C4-2B (cell line): Measurements from ENCODE around the gene RABGAP1.

ENCODE experiments used
- ZFX ChIP-seq: fragments of 450-650 bp; IDR thresholded peaks from 2 replicates; pipeline ENCODE4 v1.6.1; 2017
- TF ChIP-seq, protein P1 (sequence below): fragments of 450-650 bp; conservative IDR thresholded peaks from 2 replicates; pipeline ENCODE4 v1.5.1; 2017; ENCODE audit warnings: mild to moderate bottlenecking

DNA sequence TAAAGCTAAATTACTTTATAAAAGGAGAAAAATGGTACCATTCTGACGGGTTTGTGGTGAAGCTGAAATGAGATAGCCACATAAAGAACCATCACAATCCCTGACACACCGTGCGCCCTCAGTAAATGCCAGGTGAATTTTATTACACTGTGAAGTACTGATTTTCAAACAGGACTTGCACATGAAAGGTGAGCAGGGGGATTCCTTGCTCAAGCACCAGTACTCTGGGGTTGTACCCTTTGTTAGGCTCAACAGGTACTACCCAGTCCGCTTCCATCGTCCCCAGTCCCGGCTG lies 419 bp upstream of the RABGAP1 start:
- TF ChIP-seq, protein P1, sequence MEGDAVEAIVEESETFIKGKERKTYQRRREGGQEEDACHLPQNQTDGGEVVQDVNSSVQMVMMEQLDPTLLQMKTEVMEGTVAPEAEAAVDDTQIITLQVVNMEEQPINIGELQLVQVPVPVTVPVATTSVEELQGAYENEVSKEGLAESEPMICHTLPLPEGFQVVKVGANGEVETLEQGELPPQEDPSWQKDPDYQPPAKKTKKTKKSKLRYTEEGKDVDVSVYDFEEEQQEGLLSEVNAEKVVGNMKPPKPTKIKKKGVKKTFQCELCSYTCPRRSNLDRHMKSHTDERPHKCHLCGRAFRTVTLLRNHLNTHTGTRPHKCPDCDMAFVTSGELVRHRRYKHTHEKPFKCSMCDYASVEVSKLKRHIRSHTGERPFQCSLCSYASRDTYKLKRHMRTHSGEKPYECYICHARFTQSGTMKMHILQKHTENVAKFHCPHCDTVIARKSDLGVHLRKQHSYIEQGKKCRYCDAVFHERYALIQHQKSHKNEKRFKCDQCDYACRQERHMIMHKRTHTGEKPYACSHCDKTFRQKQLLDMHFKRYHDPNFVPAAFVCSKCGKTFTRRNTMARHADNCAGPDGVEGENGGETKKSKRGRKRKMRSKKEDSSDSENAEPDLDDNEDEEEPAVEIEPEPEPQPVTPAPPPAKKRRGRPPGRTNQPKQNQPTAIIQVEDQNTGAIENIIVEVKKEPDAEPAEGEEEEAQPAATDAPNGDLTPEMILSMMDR, result no peak
- TF ChIP-seq ZFX, result no peak
